Kidney epithelial cell (primary cell): Measurements from ENCODE around the gene HK1. TPM values are rescaled to one million over a fixed set of nuclear protein-coding genes. Genes with fewer than 3 reads are reported as not detected.

ENCODE experiments used
- DNase-seq: peaks from one replicate; pipeline ENCODE4 v3.0.0-alpha.2; 2010; ENCODE audit warnings: low read depth
- H3K27me3 ChIP-seq: 2 replicates; pipeline ENCODE4 v1.6.0; 2011; ENCODE audit warnings: low read length; ENCODE audit not compliant: control insufficient read depth, insufficient read depth
- H3K36me3 ChIP-seq: 2 replicates; pipeline ENCODE4 v1.5.1; 2011; ENCODE audit warnings: low read length; ENCODE audit not compliant: control insufficient read depth, insufficient read depth
- H3K4me3 ChIP-seq: 2 replicates; pipeline ENCODE4 v1.5.1; 2011; ENCODE audit warnings: low read depth, mild to moderate bottlenecking, control low read depth, low read length
- total RNA-seq: library from RNA; depleted of rRNA; stranded (reverse); fragments of >200 nt; gene quantifications from 2 replicates; pipeline ENCODE4 v1.2.3, GENCODE V29; 2015
- TF ChIP-seq, protein P1 (sequence below): IDR thresholded peaks from 2 replicates; pipeline ENCODE4 v1.5.1; 2011; ENCODE audit warnings: mild to moderate bottlenecking, moderate library complexity, low read length, control low read depth, inconsistent platforms; ENCODE audit not compliant: insufficient read depth, poor library complexity, severe bottlenecking

HK1 gene
- total RNA-seq, 1 donor from 2014 or later = 81.7 TPM

DNA sequence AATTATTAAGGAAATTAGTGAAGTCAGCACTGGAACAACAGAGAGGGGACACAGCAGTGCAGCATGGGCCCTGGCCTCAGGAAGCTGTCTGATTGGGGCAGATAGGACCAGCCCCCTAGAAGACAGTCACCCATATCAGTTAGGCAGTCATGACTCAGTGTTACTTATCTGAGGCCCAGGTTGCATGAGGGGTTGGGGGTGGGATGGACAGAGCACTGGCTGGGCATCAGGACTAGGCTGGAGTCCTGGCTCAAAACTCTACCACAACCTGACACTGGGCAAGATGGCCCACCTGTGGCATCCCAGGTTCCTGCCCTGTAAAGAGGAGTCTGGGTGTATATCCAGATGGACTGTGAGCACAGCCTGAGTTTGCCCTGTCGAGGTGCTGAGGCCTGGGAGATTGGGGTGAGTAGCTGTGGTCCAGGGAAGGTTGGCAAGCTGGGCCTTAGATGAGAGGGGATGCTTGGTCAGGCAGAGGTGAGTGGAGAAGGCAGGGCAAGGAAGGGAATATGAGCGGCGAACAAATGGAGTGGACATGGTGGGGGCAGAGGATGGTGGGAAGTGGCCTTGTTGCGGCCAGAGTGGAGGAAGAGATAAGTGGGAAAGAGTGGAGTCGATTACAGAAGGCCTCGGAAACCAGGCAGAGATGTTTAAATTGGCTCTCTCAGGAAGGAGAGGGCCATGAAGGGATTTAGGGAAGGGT, 37.5 kb downstream of the HK1 start:
- TF ChIP-seq, protein P1, sequence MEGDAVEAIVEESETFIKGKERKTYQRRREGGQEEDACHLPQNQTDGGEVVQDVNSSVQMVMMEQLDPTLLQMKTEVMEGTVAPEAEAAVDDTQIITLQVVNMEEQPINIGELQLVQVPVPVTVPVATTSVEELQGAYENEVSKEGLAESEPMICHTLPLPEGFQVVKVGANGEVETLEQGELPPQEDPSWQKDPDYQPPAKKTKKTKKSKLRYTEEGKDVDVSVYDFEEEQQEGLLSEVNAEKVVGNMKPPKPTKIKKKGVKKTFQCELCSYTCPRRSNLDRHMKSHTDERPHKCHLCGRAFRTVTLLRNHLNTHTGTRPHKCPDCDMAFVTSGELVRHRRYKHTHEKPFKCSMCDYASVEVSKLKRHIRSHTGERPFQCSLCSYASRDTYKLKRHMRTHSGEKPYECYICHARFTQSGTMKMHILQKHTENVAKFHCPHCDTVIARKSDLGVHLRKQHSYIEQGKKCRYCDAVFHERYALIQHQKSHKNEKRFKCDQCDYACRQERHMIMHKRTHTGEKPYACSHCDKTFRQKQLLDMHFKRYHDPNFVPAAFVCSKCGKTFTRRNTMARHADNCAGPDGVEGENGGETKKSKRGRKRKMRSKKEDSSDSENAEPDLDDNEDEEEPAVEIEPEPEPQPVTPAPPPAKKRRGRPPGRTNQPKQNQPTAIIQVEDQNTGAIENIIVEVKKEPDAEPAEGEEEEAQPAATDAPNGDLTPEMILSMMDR = no peak
- Histone ChIP-seq H3K27me3 (no peaks in the 10 kb centered on the region), H3K36me3 (no peaks in the 10 kb centered on the region), H3K4me3 (no peak overlapping the region)
- no peak for DNase-seq

DNA sequence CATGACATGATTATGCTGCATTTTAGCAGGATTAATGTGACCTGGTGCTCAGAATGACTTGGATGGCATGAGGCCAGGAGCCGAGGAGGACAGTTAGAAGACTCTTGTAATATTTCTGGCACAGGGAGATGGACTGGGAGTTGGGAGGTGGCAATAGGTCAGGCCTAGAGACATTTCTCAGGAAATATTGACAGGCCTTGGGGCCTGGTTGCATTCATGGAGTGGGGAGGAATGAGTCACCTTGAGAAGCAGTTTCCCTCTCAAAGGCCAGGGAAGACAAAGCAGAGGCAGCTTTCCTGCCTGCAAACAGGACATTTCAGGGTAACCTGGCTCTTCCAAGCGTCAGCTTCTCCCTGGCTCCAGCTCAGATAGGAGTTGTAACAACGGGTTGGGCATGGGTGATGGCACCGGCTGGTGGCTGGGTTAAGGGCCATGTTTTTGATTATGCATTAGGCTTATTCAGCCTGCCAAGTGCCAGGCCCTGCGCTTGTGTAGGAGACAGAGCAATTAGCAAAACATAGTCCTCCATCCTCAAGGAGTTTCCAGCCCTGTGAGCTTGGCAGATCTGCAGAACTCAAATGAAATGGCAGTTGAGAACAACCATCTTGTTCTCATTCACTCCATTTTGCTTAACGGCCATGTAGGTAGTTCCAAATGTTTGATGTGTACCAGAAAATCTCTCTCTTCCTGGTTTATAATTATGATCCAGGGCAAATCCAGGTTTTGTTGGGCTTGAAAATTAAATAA, 38.2 kb downstream of the HK1 start:
- TF ChIP-seq, protein P1 = no peak
- no peak for DNase-seq
- Histone ChIP-seq H3K4me3 (no peak overlapping the region), H3K36me3 (no peaks in the 10 kb centered on the region), H3K27me3 (no peaks in the 10 kb centered on the region)

DNA sequence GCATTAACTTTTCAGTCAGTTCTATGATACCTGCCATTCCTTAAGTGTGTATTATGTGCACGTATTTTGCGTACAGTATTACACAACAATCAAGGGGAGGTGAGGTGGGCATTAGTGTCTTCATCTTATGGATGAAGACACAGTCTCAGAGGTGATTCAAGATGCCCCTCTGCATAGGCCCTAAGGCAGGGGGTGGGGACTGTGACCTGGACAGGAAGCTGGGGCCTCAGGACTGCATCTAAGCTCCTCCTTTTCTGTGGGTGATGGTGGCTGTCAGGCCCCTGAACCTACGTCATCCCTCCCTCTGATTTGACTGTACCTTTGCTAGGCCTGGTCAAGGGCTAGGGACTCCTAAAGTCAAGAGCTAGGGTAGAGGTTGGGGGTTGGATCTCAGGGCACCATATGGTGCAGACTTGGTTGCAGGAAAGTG, 38.9 kb downstream of the HK1 start:
- H3K27me3 ChIP-seq = no peaks in the 10 kb centered on the region
- no peak overlapping the region for H3K4me3 ChIP-seq
- DNase-seq = no peak
- TF ChIP-seq, protein P1 = no peak
- no peaks in the 10 kb centered on the region for H3K36me3 ChIP-seq

DNA sequence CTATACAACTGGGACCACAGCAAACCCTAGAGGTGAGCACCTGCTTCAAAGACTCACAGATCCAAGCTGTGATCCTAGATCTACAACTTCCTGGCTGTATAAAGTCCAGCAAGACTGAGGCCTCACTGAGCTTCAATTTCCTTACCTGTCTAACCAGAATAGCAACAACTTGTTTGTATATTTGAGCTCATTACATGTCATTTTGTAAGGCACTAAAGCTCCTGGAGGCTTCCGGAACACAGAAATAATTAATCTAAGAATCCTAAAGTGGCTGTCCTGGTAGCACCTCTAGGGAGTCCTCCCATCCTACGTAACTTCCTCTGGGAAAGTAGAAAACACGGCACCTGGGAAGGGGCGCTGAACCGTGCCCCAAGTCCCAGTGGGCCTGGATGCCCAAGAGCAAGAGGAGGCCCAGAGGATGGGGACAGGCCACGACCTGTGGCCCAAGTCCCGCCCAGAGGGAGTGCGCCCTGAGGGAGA, 39.4 kb downstream of the HK1 start:
- Histone ChIP-seq H3K4me3 (peak overlapping the region; percentile 92), H3K27me3 (no peaks in the 10 kb centered on the region), H3K36me3 (no peaks in the 10 kb centered on the region)
- TF ChIP-seq, protein P1 = no peak
- DNase-seq = no peak

DNA sequence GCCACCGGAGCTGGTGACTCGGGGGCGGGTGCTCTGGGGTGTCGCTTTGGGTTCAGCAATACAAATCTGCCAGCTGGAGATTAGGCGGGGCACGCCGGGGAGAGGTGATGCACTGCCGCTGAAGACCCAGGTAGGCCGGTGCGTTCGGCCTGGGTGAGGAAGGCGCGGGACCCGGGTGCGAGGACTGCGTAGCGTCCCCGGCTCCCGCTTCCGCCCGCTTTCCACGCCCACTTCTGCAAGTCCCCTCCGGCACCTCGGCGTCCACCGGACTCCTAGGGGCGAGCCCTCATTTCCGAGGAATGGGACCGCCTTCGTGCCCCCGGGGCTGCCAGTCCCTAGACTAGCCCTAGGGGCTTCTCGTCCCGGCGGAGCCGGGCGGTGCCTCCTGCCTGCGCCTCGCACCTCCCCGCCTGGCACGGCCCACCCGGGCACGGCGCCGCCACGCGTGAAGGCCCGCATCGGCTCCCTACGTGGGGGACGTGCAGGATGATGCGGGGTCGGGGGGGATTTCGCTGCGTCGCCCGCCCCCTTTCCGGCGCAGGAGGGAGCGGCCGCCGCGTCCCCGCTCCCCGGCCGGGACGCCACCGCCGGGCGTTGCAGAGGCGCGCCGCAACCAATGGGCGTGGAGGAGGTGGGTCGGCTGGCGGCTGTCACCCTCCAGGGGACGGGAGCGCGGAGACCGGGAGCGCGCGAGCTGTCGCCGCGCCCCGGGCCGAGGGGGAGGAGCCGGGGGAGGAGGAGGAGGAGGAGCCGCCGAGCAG, 40.0 kb downstream of the HK1 start:
- DNase-seq = peak; percentile 34
- no peaks in the 10 kb centered on the region for H3K27me3 ChIP-seq
- peak overlapping the region; percentile 92 for H3K4me3 ChIP-seq
- TF ChIP-seq, protein P1 = no peak
- no peaks in the 10 kb centered on the region for H3K36me3 ChIP-seq
